GM12873 (cell line): ENCODE data around the gene SRSF4.

ENCODE experiments used
- CTCF ChIP-seq: IDR thresholded peaks from 2 replicates; pipeline ENCODE4 v1.5.1; 2012; ENCODE audit warnings: low read depth, mild to moderate bottlenecking, moderate library complexity, low read length, control low read depth; ENCODE audit not compliant: insufficient read depth; ENCODE audit errors: missing control alignments

The SRSF4 gene

GRCh38 chr1:29142714-29143113 lies 39.0 kb downstream of the SRSF4 start:
- no peak for TF ChIP-seq CTCF

- TF ChIP-seq CTCF, result no peak
Observed at GRCh38 chr1:29136391-29136915, 45.2 kb downstream of the SRSF4 start.

GRCh38 chr1:29134695-29135028 lies 47.0 kb downstream of the SRSF4 start:
- TF ChIP-seq CTCF, result no peak

- TF ChIP-seq CTCF, result no peak
Observed at GRCh38 chr1:29133861-29134694, 47.6 kb downstream of the SRSF4 start.

- TF ChIP-seq CTCF, result no peak
Observed at GRCh38 chr1:29129916-29130315, 51.8 kb downstream of the SRSF4 start.

GRCh38 chr1:29128739-29129138 lies 53.0 kb downstream of the SRSF4 start:
- TF ChIP-seq CTCF, result no peak

- TF ChIP-seq CTCF, result no peak
Observed at GRCh38 chr1:29126198-29126597, 55.5 kb downstream of the SRSF4 start.
